NT2/D1 (cell line): Measurements from ENCODE around the gene C19orf33.

Source experiments
- SUZ12 ChIP-seq: IDR thresholded peaks from 2 replicates; pipeline ENCODE4 v1.6.1; 2011; ENCODE audit not compliant: insufficient read length, insufficient read depth; ENCODE audit errors: extremely low read depth
- YY1 ChIP-seq: IDR thresholded peaks from 2 replicates; pipeline ENCODE4 v1.6.1; 2011; ENCODE audit not compliant: insufficient read length, insufficient read depth

DNA sequence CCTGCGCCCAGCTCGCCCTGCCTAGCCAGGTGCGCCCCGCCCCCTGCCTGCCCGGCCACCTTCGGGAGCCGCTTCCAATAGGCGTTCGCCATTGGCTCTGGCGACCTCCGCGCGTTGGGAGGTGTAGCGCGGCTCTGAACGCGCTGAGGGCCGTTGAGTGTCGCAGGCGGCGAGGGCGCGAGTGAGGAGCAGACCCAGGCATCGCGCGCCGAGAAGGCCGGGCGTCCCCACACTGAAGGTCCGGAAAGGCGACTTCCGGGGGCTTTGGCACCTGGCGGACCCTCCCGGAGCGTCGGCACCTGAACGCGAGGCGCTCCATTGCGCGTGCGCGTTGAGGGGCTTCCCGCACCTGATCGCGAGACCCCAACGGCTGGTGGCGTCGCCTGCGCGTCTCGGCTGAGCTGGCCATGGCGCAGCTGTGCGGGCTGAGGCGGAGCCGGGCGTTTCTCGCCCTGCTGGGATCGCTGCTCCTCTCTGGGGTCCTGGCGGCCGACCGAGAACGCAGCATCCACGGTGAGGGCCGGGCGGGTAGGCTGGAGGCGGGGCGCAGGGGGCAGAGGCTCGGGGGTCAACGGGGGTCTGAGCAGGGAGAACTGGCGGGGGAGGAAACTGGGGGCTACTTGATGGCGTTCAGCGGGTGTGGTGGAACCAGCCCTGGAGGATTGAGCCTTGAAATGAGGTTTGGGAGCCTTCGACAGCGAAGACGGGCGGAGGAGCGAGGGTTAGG, 39.4 kb upstream of the C19orf33 start, which contains the start of gene SPINT2:
- TF ChIP-seq YY1: no peak
- no peak for TF ChIP-seq SUZ12
